ENCODE measurements around the gene POGLUT3. TPM values are rescaled to one million over a fixed set of nuclear protein-coding genes. Genes with fewer than 3 reads are reported as not detected.

Gene POGLUT3
- total and polyA plus RNA-seq, 4 donors: 5.8 to 8.8 (median 7.6) TPM

- Histone ChIP-seq H3K27me3 (ENCODE audit: control insufficient read depth in 4 of 4, insufficient read depth in 4 of 4, low read length in 3 of 4) (no peaks in the 10 kb centered on the region), H3K36me3 (ENCODE audit: control insufficient read depth in 4 of 4, insufficient read depth in 3 of 4, low read depth in 1 of 4, low read length in 3 of 4) (peaks cover 0 to 5% (median 0%) of the 10 kb centered on the region in 4 donors), H3K9ac (ENCODE audit: low read depth in 1 of 2, low read length in 2 of 2) (no peak overlapping the region), H3K27ac (ENCODE audit: low read depth in 1 of 2, low read length in 2 of 2) (no peak overlapping the region), H3K4me3 (ENCODE audit: low read depth in 1 of 3, low read length in 3 of 3) (no peak overlapping the region), H3K9me3 (ENCODE audit: control insufficient read depth in 4 of 4, low read length in 3 of 4) (no peaks in the 10 kb centered on the region), H3K4me1 (ENCODE audit: control insufficient read depth in 4 of 4, insufficient read depth in 4 of 4, low read length in 3 of 4) (no peaks in the 10 kb centered on the region)
- no peak for TF ChIP-seq EGR1 (IDR thresholded peaks at IDR 0.05; ENCODE audit: low read depth in 2 of 2)
- 95% methylated on average over 1 of the region's 1 CpG for WGBS
- no peak for DNase-seq (ENCODE audit: low spot score)
These were observed 27.0 kb upstream of the POGLUT3 start for GRCh38 chr11:108525161-108525560.

DNA sequence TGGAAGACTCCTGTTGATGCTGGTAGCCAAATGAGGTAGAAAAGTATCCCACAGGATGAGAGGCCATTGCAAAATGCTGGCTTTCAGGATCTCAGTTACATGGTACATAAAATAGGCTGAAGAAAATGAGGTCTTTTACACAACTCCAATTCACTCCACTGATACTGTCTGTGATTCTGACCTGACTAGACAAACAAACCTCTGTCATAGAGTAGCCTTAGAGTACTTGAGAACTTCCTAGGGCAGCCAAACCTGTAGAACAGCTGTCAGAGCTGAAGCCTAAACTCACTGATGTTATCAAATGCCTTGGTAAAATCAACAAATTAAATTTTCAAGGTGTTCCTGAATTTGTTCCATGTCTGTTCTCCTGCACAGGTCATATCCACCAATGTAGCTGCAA, 26.2 kb upstream of the POGLUT3 start:
- no peak overlapping the region for H3K9ac ChIP-seq (ENCODE audit: low read depth in 1 of 2, low read length in 2 of 2)
- H3K9me3 ChIP-seq (ENCODE audit: control insufficient read depth in 4 of 4, low read length in 3 of 4): no peaks in the 10 kb centered on the region
- H3K36me3 ChIP-seq (ENCODE audit: control insufficient read depth in 4 of 4, insufficient read depth in 3 of 4, low read depth in 1 of 4, low read length in 3 of 4): peaks cover 0 to 5% (median under 1%) of the 10 kb centered on the region in 4 donors
- no peaks in the 10 kb centered on the region for H3K27me3 ChIP-seq (ENCODE audit: control insufficient read depth in 4 of 4, insufficient read depth in 4 of 4, low read length in 3 of 4)
- H3K27ac ChIP-seq (ENCODE audit: low read depth in 1 of 2, low read length in 2 of 2): no peak overlapping the region
- no peaks in the 10 kb centered on the region for H3K4me1 ChIP-seq (ENCODE audit: control insufficient read depth in 4 of 4, insufficient read depth in 4 of 4, low read length in 3 of 4)
- no peak for DNase-seq (ENCODE audit: low spot score)
- TF ChIP-seq YY1 (IDR thresholded peaks at IDR 0.05) (no peak), HNF4G (IDR thresholded peaks at IDR 0.05) (no peak), TAF1 (conservative IDR thresholded peaks at IDR 0.05) (no peak), EGR1 (IDR thresholded peaks at IDR 0.05; ENCODE audit: low read depth in 2 of 2) (no peak), JUND (IDR thresholded peaks at IDR 0.05) (no peak)
- TF ChIP-seq, protein P1, sequence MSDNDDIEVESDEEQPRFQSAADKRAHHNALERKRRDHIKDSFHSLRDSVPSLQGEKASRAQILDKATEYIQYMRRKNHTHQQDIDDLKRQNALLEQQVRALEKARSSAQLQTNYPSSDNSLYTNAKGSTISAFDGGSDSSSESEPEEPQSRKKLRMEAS (IDR thresholded peaks at IDR 0.05): no peak
- no peak overlapping the region for H3K4me3 ChIP-seq (ENCODE audit: low read depth in 1 of 3, low read length in 3 of 3)

DNA sequence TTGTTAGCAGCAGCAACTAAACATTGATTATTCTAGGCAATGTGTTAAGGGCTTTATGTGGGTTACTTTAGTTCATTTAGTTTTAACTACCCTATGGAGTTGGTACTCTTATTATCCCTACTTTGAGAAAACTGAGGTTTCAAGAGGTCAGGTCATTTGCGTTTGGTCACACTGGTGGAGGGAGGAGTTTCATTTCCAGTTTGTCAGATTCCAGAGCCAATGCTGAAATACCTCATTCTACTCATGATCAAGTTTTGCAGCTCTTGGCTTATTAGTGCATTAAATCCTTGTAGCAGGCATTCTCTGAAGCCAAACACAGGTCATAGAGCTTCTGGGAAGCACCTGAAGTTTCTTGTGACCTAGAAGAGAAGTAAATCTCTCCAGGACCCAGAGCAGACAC, 24.1 kb upstream of the POGLUT3 start:
- peaks cover 0 to 5% (median 1%) of the 10 kb centered on the region in 4 donors for H3K36me3 ChIP-seq (ENCODE audit: control insufficient read depth in 4 of 4, insufficient read depth in 3 of 4, low read depth in 1 of 4, low read length in 3 of 4)
- no peak for DNase-seq (ENCODE audit: low spot score)
- no peaks in the 10 kb centered on the region for H3K4me1 ChIP-seq (ENCODE audit: control insufficient read depth in 4 of 4, insufficient read depth in 4 of 4, low read length in 3 of 4)
- no peak overlapping the region for H3K4me3 ChIP-seq (ENCODE audit: low read depth in 1 of 3, low read length in 3 of 3)
- no peaks in the 10 kb centered on the region for H3K27me3 ChIP-seq (ENCODE audit: control insufficient read depth in 4 of 4, insufficient read depth in 4 of 4, low read length in 3 of 4)
- no peak overlapping the region for H3K27ac ChIP-seq (ENCODE audit: low read depth in 1 of 2, low read length in 2 of 2)
- H3K9me3 ChIP-seq (ENCODE audit: control insufficient read depth in 4 of 4, low read length in 3 of 4): no peaks in the 10 kb centered on the region
- 75% methylated on average over 1 of the region's 1 CpG for WGBS
- no peak overlapping the region for H3K9ac ChIP-seq (ENCODE audit: low read depth in 1 of 2, low read length in 2 of 2)
- TF ChIP-seq HNF4A (conservative IDR thresholded peaks at IDR 0.05) (no peak), REST (IDR thresholded peaks at IDR 0.05) (no peak), RXRA (IDR thresholded peaks at IDR 0.05) (no peak), JUND (IDR thresholded peaks at IDR 0.05) (no peak)

- Histone ChIP-seq H3K9me3 (ENCODE audit: control insufficient read depth in 4 of 4, low read length in 3 of 4) (no peaks in the 10 kb centered on the region), H3K27ac (ENCODE audit: low read depth in 1 of 2, low read length in 2 of 2) (no peak overlapping the region), H3K4me3 (ENCODE audit: low read depth in 1 of 3, low read length in 3 of 3) (no peak overlapping the region), H3K4me1 (ENCODE audit: control insufficient read depth in 4 of 4, insufficient read depth in 4 of 4, low read length in 3 of 4) (no peaks in the 10 kb centered on the region), H3K9ac (ENCODE audit: low read depth in 1 of 2, low read length in 2 of 2) (no peak overlapping the region), H3K27me3 (ENCODE audit: control insufficient read depth in 4 of 4, insufficient read depth in 4 of 4, low read length in 3 of 4) (no peaks in the 10 kb centered on the region), H3K36me3 (ENCODE audit: control insufficient read depth in 4 of 4, insufficient read depth in 3 of 4, low read depth in 1 of 4, low read length in 3 of 4) (peaks cover 3 to 11% (median 11%) of the 10 kb centered on the region in 4 donors)
- TF ChIP-seq ZBTB33 (IDR thresholded peaks at IDR 0.05) (no peak), YY1 (IDR thresholded peaks at IDR 0.05) (no peak), CTCF (IDR thresholded peaks at IDR 0.05; ENCODE audit: low read depth, low read length, missing input control) (no peak), EGR1 (IDR thresholded peaks at IDR 0.05; ENCODE audit: low read depth in 2 of 2) (no peak), RXRA (IDR thresholded peaks at IDR 0.05) (no peak), FOXA1 (IDR thresholded peaks at IDR 0.05) (no peak), NR2F2 (IDR thresholded peaks at IDR 0.05) (no peak)
- WGBS: 88% methylated on average over 10 of the region's 10 CpGs
- no peak for DNase-seq (ENCODE audit: low spot score)
These were observed 20.4 kb upstream of the POGLUT3 start for GRCh38 chr11:108518581-108518980.

Measured in liver (tissue), 9 donors.